HG03064 (cell line): Measurements from ENCODE around the gene LRRC31.
A peak's percentile ranks its signal among the peaks of the same experiment; 100 is the strongest.

Source experiments
- ATAC-seq: cut with Tn5 transposase; IDR thresholded peaks from one replicate; pipeline ENCODE4 v1.9.1; 2021; ENCODE audit warnings: low read depth; ENCODE audit not compliant: unreplicated experiment

The LRRC31 gene

DNA sequence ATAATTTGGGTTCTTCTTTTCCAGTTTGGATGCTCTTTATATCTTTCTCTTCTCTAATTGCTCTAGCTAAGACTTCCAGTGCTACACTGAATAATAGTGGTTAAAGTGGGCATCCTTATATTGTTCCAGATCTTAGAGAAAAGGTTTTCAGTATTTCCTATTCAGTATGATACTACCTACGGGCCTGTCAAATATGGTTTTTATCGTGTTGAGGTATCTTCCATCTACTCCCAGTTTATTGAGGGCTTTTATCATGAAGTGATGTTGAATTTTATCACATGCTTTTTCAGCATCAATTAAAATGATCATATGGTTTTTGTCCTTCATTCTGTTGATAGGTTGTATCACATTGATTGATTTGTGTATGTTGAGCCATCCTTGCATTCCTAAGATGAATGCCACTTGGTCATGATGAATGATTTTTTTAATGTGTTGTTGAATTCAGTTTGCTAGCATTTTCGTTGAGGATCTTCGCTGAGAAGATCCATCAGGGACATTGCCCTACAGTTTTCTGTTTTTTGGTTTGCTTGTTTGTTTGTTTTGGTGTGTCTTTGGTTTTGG lies 54.1 kb downstream of the LRRC31 start:
- ATAC-seq: no peak

DNA sequence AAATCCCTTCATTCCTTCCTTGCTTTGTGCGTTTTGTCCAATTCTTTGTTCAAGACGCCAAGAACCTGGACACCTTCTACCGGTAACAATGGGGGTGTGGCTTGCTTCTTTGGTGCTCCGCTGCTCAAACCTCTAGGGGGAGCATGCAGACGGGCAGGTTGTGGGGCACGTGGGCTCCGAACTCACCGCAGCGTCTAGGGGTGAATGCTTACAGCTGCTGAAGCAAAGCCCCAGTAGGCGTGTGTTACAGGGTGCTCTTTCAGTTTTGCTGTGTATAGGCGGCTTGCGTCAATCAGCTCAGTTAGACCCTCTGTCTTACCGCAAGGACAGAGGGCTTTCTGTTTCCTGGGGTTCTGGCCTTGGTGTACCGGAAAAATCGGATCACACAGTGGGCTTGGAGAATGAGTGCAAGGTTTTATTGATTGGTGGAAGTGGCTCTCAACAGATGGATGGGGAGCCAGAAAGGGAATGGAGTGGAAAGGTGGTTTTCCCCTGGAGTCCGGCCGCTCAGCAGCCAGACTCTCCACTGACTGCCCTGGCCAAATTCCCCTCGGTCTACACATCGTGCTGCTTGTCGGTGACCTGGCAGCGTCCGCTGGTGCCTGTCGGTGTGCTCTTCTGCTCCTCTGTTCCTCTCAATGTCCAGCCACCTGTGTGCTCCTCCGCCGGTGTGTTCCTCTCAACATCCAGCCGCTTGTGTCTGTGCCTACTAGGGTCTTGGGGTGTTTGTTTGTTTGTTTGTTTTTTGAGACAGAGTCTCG lies 55.8 kb downstream of the LRRC31 start:
- peak; percentile 84 for ATAC-seq

DNA sequence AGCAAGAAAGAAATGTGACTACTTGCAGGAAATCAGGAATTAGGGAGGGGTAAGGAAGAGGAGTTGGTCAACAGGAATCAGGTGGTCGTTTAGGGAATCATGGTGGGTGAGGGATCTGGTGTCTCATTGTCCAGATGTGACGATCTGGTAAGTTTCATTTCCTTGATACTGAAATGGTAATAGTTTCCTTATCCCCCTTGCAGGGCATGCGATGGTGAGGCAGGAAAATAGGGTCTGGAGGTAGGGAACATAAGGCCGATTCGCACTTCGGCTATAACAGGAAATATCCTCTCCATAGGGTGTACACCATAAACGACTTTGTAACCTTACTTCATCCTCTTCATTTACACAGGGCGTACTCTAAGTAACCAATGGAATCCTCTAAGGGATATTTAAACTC lies 56.5 kb downstream of the LRRC31 start:
- no peak for ATAC-seq

DNA sequence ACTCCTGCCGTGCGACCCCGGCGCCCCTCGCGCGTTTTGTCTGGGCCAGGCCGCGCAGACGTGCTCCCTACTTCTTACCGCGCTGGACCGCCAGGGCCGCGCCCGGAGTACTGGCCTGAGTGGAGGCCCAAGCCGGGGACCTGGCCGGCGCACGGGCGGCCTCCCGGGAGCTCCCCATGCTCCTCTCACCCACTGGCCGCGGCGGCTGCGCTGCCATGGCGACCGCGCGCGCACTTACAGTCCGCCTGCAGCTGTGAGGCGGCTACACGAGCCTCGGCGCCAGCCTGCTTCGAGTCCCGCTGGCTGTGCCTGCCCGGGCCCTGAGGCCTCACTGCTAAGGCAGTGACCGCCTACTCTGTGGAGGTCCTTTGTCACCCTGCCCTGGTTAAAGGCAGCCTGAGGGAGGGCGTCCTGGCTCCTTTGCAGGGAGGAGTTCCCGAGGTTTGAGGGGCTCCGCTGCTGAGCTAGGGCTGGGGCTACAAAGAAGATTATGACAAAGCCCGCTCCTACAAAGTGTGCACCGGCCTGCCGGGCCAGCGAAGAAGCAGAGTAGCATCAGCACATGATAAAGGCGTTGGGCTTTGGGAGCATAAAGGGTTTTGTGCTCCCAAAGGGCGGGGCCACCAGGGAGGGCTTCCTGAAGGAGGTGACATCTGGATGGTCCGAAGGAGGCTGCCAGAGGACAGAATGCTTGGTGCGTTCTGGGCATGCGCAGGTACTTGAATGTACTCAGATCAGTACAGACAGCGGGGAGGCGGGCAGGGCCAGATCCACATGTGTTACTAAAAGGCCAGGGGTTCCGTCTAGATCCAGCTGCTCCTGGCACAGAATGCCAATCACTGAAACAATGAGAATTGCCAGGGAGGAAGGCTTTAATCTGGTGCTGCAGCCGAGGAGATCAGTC lies 57.2 kb downstream of the LRRC31 start, which contains the start of the genes LRRC34 and LRRIQ4:
LRRC34 (minus strand) TSS at position 573 of the 904 bp plus-strand sequence; CDS start at position 217, 356 bp downstream.
LRRIQ4 (plus strand) TSS at position 539 of the 904 bp plus-strand sequence. CDS start 9,052 bp downstream, outside the sequence.
- peak; percentile 65 for ATAC-seq

DNA sequence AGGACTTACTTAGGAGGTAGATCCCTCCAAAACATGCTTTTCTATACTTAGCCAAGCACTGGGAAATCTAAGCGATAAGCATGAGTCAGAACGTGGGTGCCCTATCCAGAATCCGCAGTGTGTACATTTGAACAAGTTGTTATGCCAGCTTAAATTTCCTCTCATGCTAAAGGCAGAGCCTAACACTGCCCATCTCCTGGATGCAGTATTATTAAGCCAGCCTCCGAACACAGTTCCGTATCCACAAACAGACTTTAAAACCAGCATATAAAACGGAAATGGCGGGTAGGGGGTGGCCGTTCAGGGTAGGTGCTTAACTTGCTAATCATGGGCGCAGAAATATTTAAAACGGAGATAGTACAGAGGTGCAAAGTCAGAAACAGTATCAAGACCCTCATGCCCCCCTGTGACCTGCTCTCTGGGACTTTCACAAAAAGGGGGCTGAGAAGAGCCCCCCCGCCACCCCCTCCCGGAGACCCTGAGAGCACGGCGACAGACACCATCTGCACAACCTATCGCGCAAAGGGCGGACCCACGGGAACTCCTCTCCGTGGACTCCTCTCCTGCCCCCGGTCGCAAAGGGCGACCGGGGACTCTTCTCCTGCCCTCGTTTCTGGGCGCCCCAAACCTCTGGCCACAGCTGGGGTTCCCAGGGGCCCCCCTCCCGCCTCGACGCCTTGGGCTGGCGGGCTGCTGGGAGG lies 58.0 kb downstream of the LRRC31 start:
- peak; percentile 20 for ATAC-seq

DNA sequence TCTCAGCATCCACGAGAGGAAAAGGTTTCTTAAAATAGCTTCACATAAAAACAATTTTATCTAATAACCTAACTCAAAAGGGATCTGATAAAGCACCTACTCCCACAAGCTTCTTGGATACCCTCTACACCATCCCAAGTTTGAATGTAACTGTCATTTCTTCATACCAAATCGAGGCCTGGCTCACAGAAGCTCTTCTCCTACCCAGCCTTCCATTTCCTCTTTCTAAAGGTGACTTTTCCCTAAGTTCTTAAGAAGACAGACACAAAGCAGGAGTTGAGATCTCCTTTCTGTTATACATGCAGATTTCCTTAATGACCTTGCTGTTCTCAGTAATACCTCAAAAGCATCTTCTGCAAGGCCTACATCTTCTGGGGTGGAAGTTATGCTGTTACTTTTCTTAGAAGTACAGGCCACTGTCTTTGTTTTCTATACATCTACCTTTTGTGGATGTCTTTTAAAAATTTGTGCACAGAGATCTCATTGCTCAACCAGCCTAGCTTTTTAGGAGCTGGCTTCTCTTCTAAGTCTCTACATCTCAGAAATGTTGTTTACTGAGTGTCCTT lies 60.4 kb downstream of the LRRC31 start:
- no peak for ATAC-seq

DNA sequence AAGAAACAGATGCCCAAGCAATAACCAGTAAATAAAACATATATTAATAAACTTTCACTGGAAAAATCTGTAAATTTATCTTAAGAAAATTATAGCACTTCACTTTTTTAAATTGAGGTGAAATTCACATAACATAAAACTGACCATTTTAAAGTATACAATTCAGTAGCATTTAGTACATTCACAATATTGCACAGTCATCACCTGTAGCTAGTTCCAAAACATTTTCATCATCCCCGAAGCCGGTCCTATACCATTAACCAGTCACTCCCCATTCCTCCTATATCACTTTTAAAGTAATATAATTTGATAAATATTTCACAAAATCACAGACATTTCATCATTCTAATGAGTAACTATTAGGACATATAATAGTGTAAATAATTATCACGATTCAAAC lies 65.1 kb downstream of the LRRC31 start:
- ATAC-seq: no peak

DNA sequence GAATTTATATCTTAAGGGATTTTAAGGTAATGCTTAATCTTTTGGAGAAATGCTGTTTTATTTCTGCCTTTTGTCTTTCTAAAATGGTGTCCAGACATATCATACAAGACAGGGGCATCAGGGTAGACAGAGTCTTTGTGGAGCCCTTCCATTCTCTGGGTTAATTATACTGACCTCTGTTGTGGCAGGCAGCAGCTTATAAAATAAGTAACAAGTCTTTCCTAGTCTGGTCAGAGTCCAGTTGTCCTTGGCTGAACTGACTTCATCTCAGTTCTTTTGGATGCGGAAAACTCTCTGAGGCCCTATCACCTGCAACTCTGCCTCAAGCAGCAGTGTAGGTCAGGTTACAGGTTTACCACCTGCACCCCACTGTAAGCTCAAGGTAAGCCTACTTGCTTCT lies 77.4 kb downstream of the LRRC31 start:
- ATAC-seq: no peak

DNA sequence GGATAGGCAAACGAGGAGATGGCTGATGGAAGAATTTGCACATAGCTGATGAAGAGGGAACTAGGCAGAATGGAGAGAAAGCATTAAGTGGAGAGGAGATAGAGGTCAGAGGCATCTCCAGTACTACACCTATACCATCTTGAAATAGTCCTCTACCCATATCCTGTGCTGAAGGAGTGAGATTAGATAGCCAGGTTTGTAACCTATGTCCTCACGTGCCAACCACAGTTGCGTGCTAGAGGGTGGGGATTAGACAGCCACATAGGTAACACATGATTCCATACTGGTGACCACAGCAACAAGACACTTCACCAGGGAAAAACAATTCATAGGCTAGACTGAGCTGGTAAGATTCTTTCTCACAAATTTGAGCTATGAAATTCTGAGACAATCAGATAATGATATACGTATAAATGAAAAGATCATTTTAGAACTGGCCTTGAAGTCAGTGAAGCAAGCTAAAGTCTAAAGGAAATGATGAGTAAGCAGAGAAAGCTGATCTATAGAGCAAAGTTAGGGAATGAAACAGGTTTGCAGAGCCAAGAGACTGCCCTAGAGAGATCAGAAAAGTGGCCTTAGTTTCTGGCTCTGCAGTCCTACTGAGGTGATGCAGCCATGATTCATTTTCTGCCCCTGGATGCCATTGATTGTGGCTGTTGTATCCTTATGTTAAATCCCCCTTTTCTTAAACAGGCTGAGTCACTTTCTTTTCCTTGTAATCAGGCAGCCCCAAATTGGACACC lies 78.9 kb downstream of the LRRC31 start:
- ATAC-seq: no peak

DNA sequence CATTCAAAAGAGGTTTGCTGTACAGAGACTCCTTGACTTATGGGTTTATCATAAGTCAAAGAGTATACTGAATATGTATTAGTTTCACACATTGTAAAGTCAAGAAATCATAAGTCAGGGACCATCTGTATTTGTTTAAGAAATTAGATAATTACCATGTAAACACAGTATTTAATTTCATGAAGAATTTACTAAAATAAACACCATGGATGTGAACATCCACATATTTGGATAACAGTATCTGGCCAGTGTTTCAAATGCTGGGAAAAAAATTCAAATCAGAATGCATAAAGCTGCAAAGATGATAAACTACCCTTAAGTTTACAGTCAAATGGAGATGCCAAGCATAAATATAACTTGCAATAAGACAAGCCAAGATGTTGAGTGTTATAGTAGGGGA lies 79.5 kb downstream of the LRRC31 start:
- ATAC-seq: no peak
